GM12891 (cell line): Measurements from ENCODE around the gene RETREG1.

Experiments used
- POLR2A ChIP-seq: IDR thresholded peaks from 2 replicates; pipeline ENCODE4 v1.6.1; 2011; ENCODE audit warnings: low read depth, low read length, control low read depth
- POLR2AphosphoS5 ChIP-seq: IDR thresholded peaks from 2 replicates; pipeline ENCODE4 v1.6.1; 2011; ENCODE audit warnings: low read depth, low read length, control low read depth
- TAF1 ChIP-seq: IDR thresholded peaks from 2 replicates; pipeline ENCODE4 v1.6.1; 2011; ENCODE audit warnings: low read depth, low read length, control low read depth

GRCh38 chr5:16430349-16431089 is 186.3 kb downstream of the RETREG1 start:
- no peak for TF ChIP-seq POLR2A
- TF ChIP-seq TAF1 = no peak
- TF ChIP-seq POLR2AphosphoS5 = no peak
